Urinary bladder (tissue), 4 donors: ENCODE results near the gene DIAPH1. TPM values are rescaled to one million over a fixed set of nuclear protein-coding genes. Genes with fewer than 3 reads are reported as not detected.

Source experiments
- DNase-seq: peaks from one replicate; pipeline ENCODE4 v3.0.0-alpha.2; 2015; ENCODE audit errors: extremely low spot score
- H3K27ac ChIP-seq: one replicate; pipeline ENCODE4 v1.5.1; 2013; ENCODE audit warnings: low read depth, mild to moderate bottlenecking, moderate library complexity
- H3K36me3 ChIP-seq: one replicate; pipeline ENCODE4 v1.6.1; 2013; ENCODE audit warnings: mild to moderate bottlenecking, moderate library complexity; ENCODE audit not compliant: insufficient read depth
- H3K4me1 ChIP-seq: one replicate; pipeline ENCODE4 v1.6.1; 2013; ENCODE audit warnings: mild to moderate bottlenecking, moderate library complexity; ENCODE audit not compliant: insufficient read depth
- H3K4me3 ChIP-seq: one replicate; pipeline ENCODE4 v1.5.1; 2013; ENCODE audit warnings: low read depth, low read length
- WGBS: extraction: QIAGEN DNeasy Blood & Tissue Kit; methylation state at CpG from one replicate; pipeline ENCODE4 v1.1.7; 2013; 5-methylcytosine and 5-hydroxymethylcytosine counted together
- polyA plus RNA-seq: library from polyadenylated mRNA; stranded (reverse); fragments of 200-250 nt; gene quantifications from one replicate; pipeline ENCODE4 v1.2.3, GENCODE V29; 2013
- total RNA-seq: library from RNA; depleted of rRNA; stranded (reverse); fragments of >200 nt; gene quantifications from one replicate; pipeline ENCODE4 v1.2.3, GENCODE V29; 2014
- donor health status: healthy with polysubstance abuse.
- donor health status: healthy.

DIAPH1 gene
- total and polyA plus RNA-seq, 2 donors, result 18.1 to 30.3 TPM

- WGBS, result 57% methylated on average over 38 of the region's 38 CpGs
- H3K4me1 ChIP-seq, result peaks cover 2% of the 10 kb centered on the region
- H3K36me3 ChIP-seq, result no peaks in the 10 kb centered on the region
- H3K4me3 ChIP-seq, result peak overlapping the region; percentile 28
- no peak overlapping the region for H3K27ac ChIP-seq
- no peak for DNase-seq
Measured at GRCh38 chr5:141485321-141486055, 133.3 kb downstream of the DIAPH1 start.

- DNase-seq, result no peak
- H3K36me3 ChIP-seq, result no peaks in the 10 kb centered on the region
- H3K4me3 ChIP-seq, result peak within 1 kb of the TSS; percentile 28
- no peak within 1 kb of the TSS for H3K27ac ChIP-seq
- peaks cover 2% of the 10 kb centered on the region for H3K4me1 ChIP-seq
- WGBS, result 8% methylated on average over 39 of the region's 39 CpGs
Measured at GRCh38 chr5:141484641-141485311, 134.0 kb downstream of the DIAPH1 start, which contains the start of gene PCDHGC4. Gene PCDHGC4 (plus strand): TSS chr5:141485030. CDS start chr5:141485174, 144 bp downstream.

- Histone ChIP-seq H3K4me1 (peaks cover 2% of the 10 kb centered on the region), H3K36me3 (no peaks in the 10 kb centered on the region), H3K4me3 (peak overlapping the region; percentile 28), H3K27ac (no peak overlapping the region)
- WGBS, result 18% methylated on average over 4 of the region's 4 CpGs
- DNase-seq, result no peak
Measured at GRCh38 chr5:141484310-141484640, 134.5 kb downstream of the DIAPH1 start.

GRCh38 chr5:141483902-141484301 is 134.9 kb downstream of the DIAPH1 start:
- 56% methylated on average over 3 of the region's 3 CpGs for WGBS
- H3K27ac ChIP-seq, result no peak overlapping the region
- H3K4me3 ChIP-seq, result no peak overlapping the region

GRCh38 chr5:141479776-141480175 is 139.0 kb downstream of the DIAPH1 start:
- Histone ChIP-seq H3K27ac (no peak overlapping the region), H3K4me1 (peaks cover 2% of the 10 kb centered on the region), H3K36me3 (no peaks in the 10 kb centered on the region), H3K4me3 (no peak overlapping the region)
- no peak for DNase-seq

More at GRCh38 chr5:141483902-141484301, 134.9 kb downstream of the DIAPH1 start:
- peaks cover 2% of the 10 kb centered on the region for H3K4me1 ChIP-seq
- no peaks in the 10 kb centered on the region for H3K36me3 ChIP-seq
- no peak for DNase-seq

- Histone ChIP-seq H3K36me3 (no peaks in the 10 kb centered on the region), H3K4me1 (no peaks in the 10 kb centered on the region), H3K27ac (no peak overlapping the region), H3K4me3 (peak overlapping the region; percentile 20)
- DNase-seq, result no peak
- WGBS, result 21% methylated on average over 20 of the region's 20 CpGs
Measured at GRCh38 chr5:141478321-141478945, 140.4 kb downstream of the DIAPH1 start.

GRCh38 chr5:141477815-141478214 is 141.0 kb downstream of the DIAPH1 start:
- DNase-seq, result no peak
- Histone ChIP-seq H3K27ac (no peak overlapping the region), H3K4me1 (no peaks in the 10 kb centered on the region), H3K4me3 (peak overlapping the region; percentile 20), H3K36me3 (no peaks in the 10 kb centered on the region)
- WGBS, result 44% methylated on average over 13 of the region's 13 CpGs

- Histone ChIP-seq H3K36me3 (no peaks in the 10 kb centered on the region), H3K4me1 (no peaks in the 10 kb centered on the region), H3K4me3 (peak overlapping the region; percentile 40), H3K27ac (no peak overlapping the region)
- 24% methylated on average over 24 of the region's 24 CpGs for WGBS
- no peak for DNase-seq
Measured at GRCh38 chr5:141477044-141477575, 141.7 kb downstream of the DIAPH1 start.

GRCh38 chr5:141476132-141476911 is 142.5 kb downstream of the DIAPH1 start:
- peak; percentile 69 for DNase-seq
- Histone ChIP-seq H3K27ac (peak overlapping the region; percentile 57), H3K4me3 (peak overlapping the region; percentile 40), H3K36me3 (no peaks in the 10 kb centered on the region), H3K4me1 (no peaks in the 10 kb centered on the region)
- WGBS, result under 1% methylated on average over 58 of the region's 58 CpGs

- Histone ChIP-seq H3K36me3 (no peaks in the 10 kb centered on the region), H3K4me1 (no peaks in the 10 kb centered on the region), H3K4me3 (peak within 1 kb of the TSS; percentile 40), H3K27ac (peak within 1 kb of the TSS; percentile 57)
- WGBS, result under 1% methylated on average over 28 of the region's 28 CpGs
- peak; percentile 84 for DNase-seq
Measured at GRCh38 chr5:141475625-141476131, 143.1 kb downstream of the DIAPH1 start, which contains the start of gene PCDHGC3. Gene PCDHGC3 (plus strand): TSS chr5:141475966. CDS start chr5:141476117, 151 bp downstream.

- no peaks in the 10 kb centered on the region for H3K36me3 ChIP-seq
- H3K4me1 ChIP-seq, result no peaks in the 10 kb centered on the region
- H3K27ac ChIP-seq, result no peak overlapping the region
- 95% methylated on average over 3 of the region's 3 CpGs for WGBS
- DNase-seq, result no peak
- no peak overlapping the region for H3K4me3 ChIP-seq
Measured at GRCh38 chr5:141465351-141465750, 153.4 kb downstream of the DIAPH1 start.
